ENCODE data around the gene ERN1. TPM values are rescaled to one million over a fixed set of nuclear protein-coding genes. Genes with fewer than 3 reads are reported as not detected.

Gene ERN1
- total RNA-seq, 1 experiment from 2014 or later, result 6.5 TPM

DNA sequence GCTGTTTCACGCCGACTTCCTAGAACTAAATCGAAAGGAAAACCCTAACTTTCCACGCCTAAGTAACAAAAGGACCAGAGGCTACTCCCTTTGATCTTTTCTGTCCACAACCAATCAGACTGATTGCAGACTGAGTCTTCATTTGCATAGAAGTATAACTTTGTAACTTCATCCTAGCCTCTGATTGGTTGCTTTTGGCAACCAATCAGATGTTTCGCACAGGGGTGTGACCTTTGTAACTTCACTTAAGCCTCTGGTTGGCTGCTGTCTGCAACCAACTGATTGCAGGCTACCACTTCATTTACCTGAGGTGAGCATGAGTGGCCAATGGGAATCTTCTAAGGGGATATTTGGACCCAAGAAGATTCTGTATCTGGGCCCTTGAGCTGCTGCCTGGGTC lies 92.1 kb downstream of the ERN1 start:
- Mint-ChIP-seq H3K4me3 (no peak overlapping the region), H3K4me1 (0 out of 2 replicates have a peak, but pooled peaks cover 3% of the 10 kb centered on the region), H3K9me3 (no peaks in the 10 kb centered on the region), H3K27me3 (ENCODE audit: low read depth) (no peaks in the 10 kb centered on the region), H3K27ac (no peak overlapping the region), H3K36me3 (no peaks in the 10 kb centered on the region)
- TF ChIP-seq, protein P1, sequence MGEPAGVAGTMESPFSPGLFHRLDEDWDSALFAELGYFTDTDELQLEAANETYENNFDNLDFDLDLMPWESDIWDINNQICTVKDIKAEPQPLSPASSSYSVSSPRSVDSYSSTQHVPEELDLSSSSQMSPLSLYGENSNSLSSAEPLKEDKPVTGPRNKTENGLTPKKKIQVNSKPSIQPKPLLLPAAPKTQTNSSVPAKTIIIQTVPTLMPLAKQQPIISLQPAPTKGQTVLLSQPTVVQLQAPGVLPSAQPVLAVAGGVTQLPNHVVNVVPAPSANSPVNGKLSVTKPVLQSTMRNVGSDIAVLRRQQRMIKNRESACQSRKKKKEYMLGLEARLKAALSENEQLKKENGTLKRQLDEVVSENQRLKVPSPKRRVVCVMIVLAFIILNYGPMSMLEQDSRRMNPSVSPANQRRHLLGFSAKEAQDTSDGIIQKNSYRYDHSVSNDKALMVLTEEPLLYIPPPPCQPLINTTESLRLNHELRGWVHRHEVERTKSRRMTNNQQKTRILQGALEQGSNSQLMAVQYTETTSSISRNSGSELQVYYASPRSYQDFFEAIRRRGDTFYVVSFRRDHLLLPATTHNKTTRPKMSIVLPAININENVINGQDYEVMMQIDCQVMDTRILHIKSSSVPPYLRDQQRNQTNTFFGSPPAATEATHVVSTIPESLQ (CRISPR knock-in tag; IDR thresholded peaks at IDR 0.05), result no peak
- TF ChIP-seq SP1 (CRISPR knock-in tag; conservative IDR thresholded peaks at IDR 0.05), result no peak
- TF ChIP-seq, protein P2, sequence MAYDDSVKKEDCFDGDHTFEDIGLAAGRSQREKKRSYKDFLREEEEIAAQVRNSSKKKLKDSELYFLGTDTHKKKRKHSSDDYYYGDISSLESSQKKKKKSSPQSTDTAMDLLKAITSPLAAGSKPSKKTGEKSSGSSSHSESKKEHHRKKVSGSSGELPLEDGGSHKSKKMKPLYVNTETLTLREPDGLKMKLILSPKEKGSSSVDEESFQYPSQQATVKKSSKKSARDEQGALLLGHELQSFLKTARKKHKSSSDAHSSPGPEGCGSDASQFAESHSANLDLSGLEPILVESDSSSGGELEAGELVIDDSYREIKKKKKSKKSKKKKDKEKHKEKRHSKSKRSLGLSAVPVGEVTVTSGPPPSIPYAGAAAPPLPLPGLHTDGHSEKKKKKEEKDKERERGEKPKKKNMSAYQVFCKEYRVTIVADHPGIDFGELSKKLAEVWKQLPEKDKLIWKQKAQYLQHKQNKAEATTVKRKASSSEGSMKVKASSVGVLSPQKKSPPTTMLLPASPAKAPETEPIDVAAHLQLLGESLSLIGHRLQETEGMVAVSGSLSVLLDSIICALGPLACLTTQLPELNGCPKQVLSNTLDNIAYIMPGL (CRISPR knock-in tag; IDR thresholded peaks at IDR 0.05), result no peak
- no peak for TF ChIP-seq ELF4 (CRISPR knock-in tag; IDR thresholded peaks at IDR 0.05; ENCODE audit: low read depth)
- no peak for TF ChIP-seq ZNF263 (CRISPR knock-in tag; IDR thresholded peaks at IDR 0.05; ENCODE audit: low read depth)
- TF ChIP-seq, protein P3, sequence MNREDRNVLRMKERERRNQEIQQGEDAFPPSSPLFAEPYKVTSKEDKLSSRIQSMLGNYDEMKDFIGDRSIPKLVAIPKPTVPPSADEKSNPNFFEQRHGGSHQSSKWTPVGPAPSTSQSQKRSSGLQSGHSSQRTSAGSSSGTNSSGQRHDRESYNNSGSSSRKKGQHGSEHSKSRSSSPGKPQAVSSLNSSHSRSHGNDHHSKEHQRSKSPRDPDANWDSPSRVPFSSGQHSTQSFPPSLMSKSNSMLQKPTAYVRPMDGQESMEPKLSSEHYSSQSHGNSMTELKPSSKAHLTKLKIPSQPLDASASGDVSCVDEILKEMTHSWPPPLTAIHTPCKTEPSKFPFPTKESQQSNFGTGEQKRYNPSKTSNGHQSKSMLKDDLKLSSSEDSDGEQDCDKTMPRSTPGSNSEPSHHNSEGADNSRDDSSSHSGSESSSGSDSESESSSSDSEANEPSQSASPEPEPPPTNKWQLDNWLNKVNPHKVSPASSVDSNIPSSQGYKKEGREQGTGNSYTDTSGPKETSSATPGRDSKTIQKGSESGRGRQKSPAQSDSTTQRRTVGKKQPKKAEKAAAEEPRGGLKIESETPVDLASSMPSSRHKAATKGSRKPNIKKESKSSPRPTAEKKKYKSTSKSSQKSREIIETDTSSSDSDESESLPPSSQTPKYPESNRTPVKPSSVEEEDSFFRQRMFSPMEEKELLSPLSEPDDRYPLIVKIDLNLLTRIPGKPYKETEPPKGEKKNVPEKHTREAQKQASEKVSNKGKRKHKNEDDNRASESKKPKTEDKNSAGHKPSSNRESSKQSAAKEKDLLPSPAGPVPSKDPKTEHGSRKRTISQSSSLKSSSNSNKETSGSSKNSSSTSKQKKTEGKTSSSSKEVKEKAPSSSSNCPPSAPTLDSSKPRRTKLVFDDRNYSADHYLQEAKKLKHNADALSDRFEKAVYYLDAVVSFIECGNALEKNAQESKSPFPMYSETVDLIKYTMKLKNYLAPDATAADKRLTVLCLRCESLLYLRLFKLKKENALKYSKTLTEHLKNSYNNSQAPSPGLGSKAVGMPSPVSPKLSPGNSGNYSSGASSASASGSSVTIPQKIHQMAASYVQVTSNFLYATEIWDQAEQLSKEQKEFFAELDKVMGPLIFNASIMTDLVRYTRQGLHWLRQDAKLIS (CRISPR knock-in tag; IDR thresholded peaks at IDR 0.05; ENCODE audit: borderline replicate concordance), result no peak
- TF ChIP-seq, protein P4, sequence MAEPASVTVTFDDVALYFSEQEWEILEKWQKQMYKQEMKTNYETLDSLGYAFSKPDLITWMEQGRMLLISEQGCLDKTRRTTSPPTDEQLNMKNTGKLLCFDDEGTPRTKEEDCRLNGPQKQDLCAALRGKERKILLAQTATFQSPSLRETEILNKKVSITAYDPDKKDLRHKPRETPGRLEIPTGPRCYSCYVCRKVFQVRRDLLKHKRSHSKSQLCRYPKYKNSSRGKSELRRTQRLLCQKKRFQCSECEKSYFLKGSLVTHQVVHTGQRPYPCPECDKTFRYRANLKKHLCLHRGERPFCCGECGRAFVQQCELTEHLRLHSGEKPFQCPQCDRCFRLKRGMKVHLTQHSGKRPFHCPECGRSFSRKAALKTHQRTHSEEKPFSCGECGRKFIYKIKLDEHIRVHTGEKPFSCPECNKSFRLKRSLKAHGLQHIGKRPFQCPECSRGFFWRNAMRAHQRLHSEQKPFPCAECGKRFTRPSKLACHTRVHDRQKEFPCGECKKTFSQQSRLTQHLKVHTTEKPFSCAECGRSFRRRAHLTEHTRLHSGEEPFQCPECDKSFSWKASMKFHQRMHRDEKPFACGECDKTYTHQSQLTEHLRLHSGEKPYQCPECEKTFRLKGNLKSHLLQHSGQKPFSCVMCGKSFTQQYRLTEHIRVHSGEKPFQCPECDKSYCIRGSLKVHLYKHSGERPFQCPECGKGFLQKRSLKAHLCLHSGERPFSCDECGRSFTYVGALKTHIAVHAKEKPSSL (CRISPR knock-in tag; conservative IDR thresholded peaks at IDR 0.05), result no peak
- no peak for TF ChIP-seq PRRX2 (CRISPR knock-in tag; IDR thresholded peaks at IDR 0.05)
- TF ChIP-seq KAT7 (CRISPR knock-in tag; IDR thresholded peaks at IDR 0.05; ENCODE audit: borderline replicate concordance), result no peak
- TF ChIP-seq, protein P5, sequence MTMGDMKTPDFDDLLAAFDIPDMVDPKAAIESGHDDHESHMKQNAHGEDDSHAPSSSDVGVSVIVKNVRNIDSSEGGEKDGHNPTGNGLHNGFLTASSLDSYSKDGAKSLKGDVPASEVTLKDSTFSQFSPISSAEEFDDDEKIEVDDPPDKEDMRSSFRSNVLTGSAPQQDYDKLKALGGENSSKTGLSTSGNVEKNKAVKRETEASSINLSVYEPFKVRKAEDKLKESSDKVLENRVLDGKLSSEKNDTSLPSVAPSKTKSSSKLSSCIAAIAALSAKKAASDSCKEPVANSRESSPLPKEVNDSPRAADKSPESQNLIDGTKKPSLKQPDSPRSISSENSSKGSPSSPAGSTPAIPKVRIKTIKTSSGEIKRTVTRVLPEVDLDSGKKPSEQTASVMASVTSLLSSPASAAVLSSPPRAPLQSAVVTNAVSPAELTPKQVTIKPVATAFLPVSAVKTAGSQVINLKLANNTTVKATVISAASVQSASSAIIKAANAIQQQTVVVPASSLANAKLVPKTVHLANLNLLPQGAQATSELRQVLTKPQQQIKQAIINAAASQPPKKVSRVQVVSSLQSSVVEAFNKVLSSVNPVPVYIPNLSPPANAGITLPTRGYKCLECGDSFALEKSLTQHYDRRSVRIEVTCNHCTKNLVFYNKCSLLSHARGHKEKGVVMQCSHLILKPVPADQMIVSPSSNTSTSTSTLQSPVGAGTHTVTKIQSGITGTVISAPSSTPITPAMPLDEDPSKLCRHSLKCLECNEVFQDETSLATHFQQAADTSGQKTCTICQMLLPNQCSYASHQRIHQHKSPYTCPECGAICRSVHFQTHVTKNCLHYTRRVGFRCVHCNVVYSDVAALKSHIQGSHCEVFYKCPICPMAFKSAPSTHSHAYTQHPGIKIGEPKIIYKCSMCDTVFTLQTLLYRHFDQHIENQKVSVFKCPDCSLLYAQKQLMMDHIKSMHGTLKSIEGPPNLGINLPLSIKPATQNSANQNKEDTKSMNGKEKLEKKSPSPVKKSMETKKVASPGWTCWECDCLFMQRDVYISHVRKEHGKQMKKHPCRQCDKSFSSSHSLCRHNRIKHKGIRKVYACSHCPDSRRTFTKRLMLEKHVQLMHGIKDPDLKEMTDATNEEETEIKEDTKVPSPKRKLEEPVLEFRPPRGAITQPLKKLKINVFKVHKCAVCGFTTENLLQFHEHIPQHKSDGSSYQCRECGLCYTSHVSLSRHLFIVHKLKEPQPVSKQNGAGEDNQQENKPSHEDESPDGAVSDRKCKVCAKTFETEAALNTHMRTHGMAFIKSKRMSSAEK (CRISPR knock-in tag; IDR thresholded peaks at IDR 0.05; ENCODE audit: borderline replicate concordance), result no peak
- no peak for TF ChIP-seq OVOL2 (CRISPR knock-in tag; IDR thresholded peaks at IDR 0.05; ENCODE audit: borderline replicate concordance)
- TF ChIP-seq, protein P6, sequence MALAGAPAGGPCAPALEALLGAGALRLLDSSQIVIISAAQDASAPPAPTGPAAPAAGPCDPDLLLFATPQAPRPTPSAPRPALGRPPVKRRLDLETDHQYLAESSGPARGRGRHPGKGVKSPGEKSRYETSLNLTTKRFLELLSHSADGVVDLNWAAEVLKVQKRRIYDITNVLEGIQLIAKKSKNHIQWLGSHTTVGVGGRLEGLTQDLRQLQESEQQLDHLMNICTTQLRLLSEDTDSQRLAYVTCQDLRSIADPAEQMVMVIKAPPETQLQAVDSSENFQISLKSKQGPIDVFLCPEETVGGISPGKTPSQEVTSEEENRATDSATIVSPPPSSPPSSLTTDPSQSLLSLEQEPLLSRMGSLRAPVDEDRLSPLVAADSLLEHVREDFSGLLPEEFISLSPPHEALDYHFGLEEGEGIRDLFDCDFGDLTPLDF (CRISPR knock-in tag; IDR thresholded peaks at IDR 0.05), result no peak
- no peak for TF ChIP-seq CREM (CRISPR knock-in tag; IDR thresholded peaks at IDR 0.05)
- POLR2A ChIA-PET, result no interaction called here
- CTCF ChIA-PET, result interaction anchor here (1.3 to 2.2 kb wide), 3 partner anchors 9 to 96 kb away, joined by 5 to 30 read pairs (median 13); no protein-coding TSS in a partner anchor
- ATAC-seq, result no peak
- no peak for DNase-seq (ENCODE audit: low spot score)

Measured in WTC11 (cell line).